ENCODE measurements around the gene RPN1. TPM values are rescaled to one million over a fixed set of nuclear protein-coding genes. Genes with fewer than 3 reads are reported as not detected.

RPN1 gene
- total RNA-seq, 1 donor from 2014 or later: 506 TPM

DNA sequence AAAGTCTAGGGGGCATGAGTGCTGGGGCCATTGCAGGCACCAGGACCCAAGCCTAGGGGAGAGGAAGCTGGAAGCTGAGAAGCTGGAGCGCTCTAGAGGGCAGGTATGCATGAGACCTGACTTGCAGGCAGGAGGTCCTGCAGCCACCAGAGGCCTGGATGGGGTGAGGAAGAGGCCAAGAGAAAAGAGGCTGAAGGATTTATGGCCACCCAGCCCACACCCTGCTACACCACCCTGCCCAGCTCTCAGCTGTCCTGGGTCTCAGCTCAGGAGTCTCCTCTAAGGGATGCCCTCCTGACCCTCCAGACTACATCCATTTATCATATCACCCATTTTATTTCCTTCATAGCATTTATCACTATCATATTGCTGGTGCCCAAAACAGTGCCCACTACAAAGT, 36.5 kb downstream of the RPN1 start:
- Histone ChIP-seq H3K4me3 (ENCODE audit: low read depth, low read length) (no peak overlapping the region), H3K36me3 (ENCODE audit: control insufficient read depth, insufficient read depth, low read length) (no peaks in the 10 kb centered on the region), H3K27me3 (ENCODE audit: control insufficient read depth, insufficient read depth, low read length) (no peaks in the 10 kb centered on the region)
- TF ChIP-seq CTCF (IDR thresholded peaks at IDR 0.05; ENCODE audit: insufficient read depth, low read length, severe bottlenecking): no peak
- no peak for DNase-seq (ENCODE audit: low read depth)
- FAIRE-seq: no peak

- FAIRE-seq (no peak), DNase-seq (ENCODE audit: low read depth) (no peak)
- Histone ChIP-seq H3K27me3 (ENCODE audit: control insufficient read depth, insufficient read depth, low read length) (no peaks in the 10 kb centered on the region), H3K4me3 (ENCODE audit: low read depth, low read length) (no peak overlapping the region), H3K36me3 (ENCODE audit: control insufficient read depth, insufficient read depth, low read length) (no peaks in the 10 kb centered on the region)
- no peak for TF ChIP-seq CTCF (IDR thresholded peaks at IDR 0.05; ENCODE audit: insufficient read depth, low read length, severe bottlenecking)
These were observed 37.4 kb downstream of the RPN1 start for GRCh38 chr3:128613083-128613829.

DNA sequence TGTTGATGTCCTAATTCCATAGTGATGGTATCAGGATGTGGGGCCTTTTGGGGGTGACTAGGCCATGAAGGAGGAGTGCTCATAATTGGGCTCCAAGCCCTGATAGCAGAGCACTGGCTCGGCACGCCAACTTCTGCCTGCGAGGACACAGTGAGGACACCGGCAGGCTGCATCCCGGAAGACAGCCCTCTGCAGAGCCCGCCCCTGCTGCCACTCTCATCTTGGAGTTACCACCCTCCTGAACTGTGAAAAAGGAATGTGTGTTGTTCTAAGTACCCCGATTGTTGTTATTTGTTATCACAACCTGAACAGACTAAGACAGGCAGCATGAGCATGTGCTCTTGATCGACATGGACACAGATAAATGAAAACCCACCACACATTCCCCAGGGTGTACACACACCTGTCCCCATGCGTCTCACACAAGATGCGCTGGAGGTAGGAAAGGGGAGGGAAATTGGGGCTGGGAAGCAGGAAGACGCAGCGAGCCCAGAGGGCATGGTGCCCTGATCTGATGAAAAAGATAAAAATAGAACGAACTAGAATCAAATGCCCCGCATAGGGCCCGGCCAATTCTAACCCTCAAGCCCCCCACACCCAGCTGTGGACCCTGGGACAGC, 40.1 kb downstream of the RPN1 start:
- Histone ChIP-seq H3K27me3 (ENCODE audit: control insufficient read depth, insufficient read depth, low read length) (no peaks in the 10 kb centered on the region), H3K36me3 (ENCODE audit: control insufficient read depth, insufficient read depth, low read length) (no peaks in the 10 kb centered on the region), H3K4me3 (ENCODE audit: low read depth, low read length) (no peak overlapping the region)
- FAIRE-seq (peak; percentile 50), DNase-seq (ENCODE audit: low read depth) (no peak)
- TF ChIP-seq CTCF (IDR thresholded peaks at IDR 0.05; ENCODE audit: insufficient read depth, low read length, severe bottlenecking): no peak

- no peak for FAIRE-seq
These were observed 41.3 kb downstream of the RPN1 start for GRCh38 chr3:128609294-128609693.

GRCh38 chr3:128607710-128608048, 42.9 kb downstream of the RPN1 start:
- TF ChIP-seq CTCF (IDR thresholded peaks at IDR 0.05; ENCODE audit: insufficient read depth, low read length, severe bottlenecking): no peak
- Histone ChIP-seq H3K27me3 (ENCODE audit: control insufficient read depth, insufficient read depth, low read length) (no peaks in the 10 kb centered on the region), H3K36me3 (ENCODE audit: control insufficient read depth, insufficient read depth, low read length) (no peaks in the 10 kb centered on the region), H3K4me3 (ENCODE audit: low read depth, low read length) (peak overlapping the region; percentile 52)
- FAIRE-seq: no peak
- DNase-seq (ENCODE audit: low read depth): no peak

More at GRCh38 chr3:128609294-128609693, 41.3 kb downstream of the RPN1 start:
- Histone ChIP-seq H3K27me3 (ENCODE audit: control insufficient read depth, insufficient read depth, low read length) (no peaks in the 10 kb centered on the region), H3K4me3 (ENCODE audit: low read depth, low read length) (no peak overlapping the region), H3K36me3 (ENCODE audit: control insufficient read depth, insufficient read depth, low read length) (no peaks in the 10 kb centered on the region)
- TF ChIP-seq CTCF (IDR thresholded peaks at IDR 0.05; ENCODE audit: insufficient read depth, low read length, severe bottlenecking): no peak
- no peak for DNase-seq (ENCODE audit: low read depth)
